Measurements from ENCODE around the gene ENDOU. TPM values are rescaled to one million over a fixed set of nuclear protein-coding genes. Genes with fewer than 3 reads are reported as not detected.

The ENDOU gene
- total RNA-seq, 1 experiment from 2014 or later: 0.43 TPM

DNA sequence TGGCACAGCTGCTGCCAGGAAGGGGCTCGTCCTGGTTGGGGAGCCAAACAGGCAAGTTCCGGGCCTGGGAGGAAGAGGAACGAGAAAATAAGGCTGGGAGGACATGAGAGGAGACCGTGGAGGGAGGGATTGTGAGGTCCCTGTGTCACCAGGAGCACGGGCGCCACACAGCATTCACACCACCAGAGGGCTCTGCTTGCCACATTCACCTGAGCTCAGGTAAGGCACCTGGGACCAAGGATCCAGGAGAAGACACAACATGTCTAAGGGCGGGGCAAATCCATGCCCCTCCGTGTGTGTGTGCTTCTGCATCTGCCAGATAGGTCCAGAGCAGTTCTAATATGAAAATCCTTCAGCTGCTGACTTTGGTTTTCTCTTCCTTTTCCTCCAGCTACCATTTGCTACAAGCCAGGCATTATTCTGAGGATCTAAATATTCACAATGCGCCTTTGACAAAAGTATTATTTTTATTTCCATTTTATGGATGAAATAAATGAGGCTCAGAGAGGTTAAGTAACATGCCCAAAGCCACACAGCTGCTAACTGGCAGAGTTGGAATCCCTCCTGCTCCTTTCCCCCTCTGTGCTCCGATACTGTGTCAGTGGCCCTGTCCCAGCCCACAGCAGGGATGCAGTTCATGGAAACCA lies 18.8 kb upstream of the ENDOU start:
- no peaks in the 10 kb centered on the region for H3K27me3 Mint-ChIP-seq (ENCODE audit: insufficient read depth, unreplicated experiment)
- no peaks in the 10 kb centered on the region for H3K9me3 ChIP-seq
- H3K27me3 ChIP-seq (replicated peaks; ENCODE audit: control insufficient read depth, insufficient read depth, low read length): no peaks in the 10 kb centered on the region

DNA sequence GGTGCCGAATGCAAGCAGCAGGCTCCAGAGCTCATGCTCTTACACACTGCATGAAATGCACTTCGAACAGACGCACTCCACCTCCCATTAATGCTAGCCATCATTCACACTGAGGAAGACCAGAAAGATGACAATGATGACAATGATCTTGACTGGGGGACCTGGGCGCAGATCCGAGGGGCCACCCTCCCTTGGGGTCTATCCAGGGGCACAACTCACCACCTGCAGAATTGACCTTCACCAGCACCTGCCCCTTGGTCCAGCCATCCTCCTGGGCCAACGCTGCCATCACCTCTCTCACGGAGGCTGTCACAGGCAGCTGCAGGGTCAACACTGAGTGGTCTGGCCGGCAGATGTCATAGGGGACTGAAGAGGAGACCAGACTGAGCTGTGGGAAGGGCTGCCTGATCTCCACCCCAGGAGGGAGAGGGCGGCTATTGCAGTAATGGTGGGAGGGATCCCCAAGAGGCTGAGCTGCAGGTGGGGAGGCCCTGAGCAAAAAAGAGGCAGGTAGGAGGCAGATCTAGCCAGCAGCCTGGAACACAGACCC lies 18.1 kb upstream of the ENDOU start:
- H3K9me3 Mint-ChIP-seq (ENCODE audit: unreplicated experiment): no peaks in the 10 kb centered on the region
- H3K36me3 Mint-ChIP-seq (ENCODE audit: insufficient read depth, unreplicated experiment): no peaks in the 10 kb centered on the region
- ChIA-PET POLR2A (interaction anchor here (1.0 kb wide), 1 partner anchor 14 kb away, joined by 3 read pairs; no protein-coding TSS in a partner anchor), CTCF (interaction anchor here (0.9 to 6.1 kb wide), 17 partner anchors 10 to 206 kb away, joined by 3 to 171 read pairs (median 7); partner anchors contain the start of genes RAPGEF3, RPAP3, SLC48A1 and VDR)
- Histone ChIP-seq H3K36me3 (ENCODE audit: control insufficient read depth, insufficient read depth, low read length) (no peaks in the 10 kb centered on the region), H3K9me3 (no peaks in the 10 kb centered on the region), H3K27me3 (replicated peaks; ENCODE audit: control insufficient read depth, insufficient read depth, low read length) (no peaks in the 10 kb centered on the region), H3K4me3 (ENCODE audit: low read depth, low read length) (no peak overlapping the region), H3K4me1 (peaks cover 5% of the 10 kb centered on the region; the same call in 1 of the 2 replicates)
- H3K27me3 Mint-ChIP-seq (ENCODE audit: insufficient read depth, unreplicated experiment): no peaks in the 10 kb centered on the region
- peak overlapping the region; percentile 63 for H3K4me3 Mint-ChIP-seq (ENCODE audit: unreplicated experiment)
- BruUV-seq (replicated peaks): no TSS peak
- H3K4me1 Mint-ChIP-seq (ENCODE audit: low read depth, unreplicated experiment): peaks cover 18% of the 10 kb centered on the region
- no peak for DNase-seq
- TF ChIP-seq, protein P1, sequence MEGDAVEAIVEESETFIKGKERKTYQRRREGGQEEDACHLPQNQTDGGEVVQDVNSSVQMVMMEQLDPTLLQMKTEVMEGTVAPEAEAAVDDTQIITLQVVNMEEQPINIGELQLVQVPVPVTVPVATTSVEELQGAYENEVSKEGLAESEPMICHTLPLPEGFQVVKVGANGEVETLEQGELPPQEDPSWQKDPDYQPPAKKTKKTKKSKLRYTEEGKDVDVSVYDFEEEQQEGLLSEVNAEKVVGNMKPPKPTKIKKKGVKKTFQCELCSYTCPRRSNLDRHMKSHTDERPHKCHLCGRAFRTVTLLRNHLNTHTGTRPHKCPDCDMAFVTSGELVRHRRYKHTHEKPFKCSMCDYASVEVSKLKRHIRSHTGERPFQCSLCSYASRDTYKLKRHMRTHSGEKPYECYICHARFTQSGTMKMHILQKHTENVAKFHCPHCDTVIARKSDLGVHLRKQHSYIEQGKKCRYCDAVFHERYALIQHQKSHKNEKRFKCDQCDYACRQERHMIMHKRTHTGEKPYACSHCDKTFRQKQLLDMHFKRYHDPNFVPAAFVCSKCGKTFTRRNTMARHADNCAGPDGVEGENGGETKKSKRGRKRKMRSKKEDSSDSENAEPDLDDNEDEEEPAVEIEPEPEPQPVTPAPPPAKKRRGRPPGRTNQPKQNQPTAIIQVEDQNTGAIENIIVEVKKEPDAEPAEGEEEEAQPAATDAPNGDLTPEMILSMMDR (IDR thresholded peaks at IDR 0.05; ENCODE audit: insufficient read depth in 1 of 2, low read depth in 1 of 2, low read length in 1 of 2, severe bottlenecking in 1 of 2, unreplicated experiment in 1 of 2): no peak
- peak overlapping the region; percentile 60 for H3K27ac Mint-ChIP-seq (ENCODE audit: unreplicated experiment)
- intact Hi-C loops (cut with micrococcal nuclease; ENCODE audit: unreplicated experiment): no loop called here

More for the DNA sequence above, 18.8 kb upstream of the ENDOU start:
- Histone ChIP-seq H3K36me3 (ENCODE audit: control insufficient read depth, insufficient read depth, low read length) (no peaks in the 10 kb centered on the region), H3K4me3 (ENCODE audit: low read depth, low read length) (no peak overlapping the region), H3K4me1 (peaks cover 5% of the 10 kb centered on the region; the same call in 1 of the 2 replicates)
- CTCF ChIA-PET: interaction anchor here (0.6 to 6.1 kb wide), 18 partner anchors 11 to 439 kb away, joined by 3 to 171 read pairs (median 6); partner anchors contain the start of genes RAPGEF3, RPAP3, SLC48A1 and VDR
- H3K9me3 Mint-ChIP-seq (ENCODE audit: unreplicated experiment): no peaks in the 10 kb centered on the region
- TF ChIP-seq, protein P1 (IDR thresholded peaks at IDR 0.05; ENCODE audit: insufficient read depth in 1 of 2, low read depth in 1 of 2, low read length in 1 of 2, severe bottlenecking in 1 of 2, unreplicated experiment in 1 of 2): peak; percentile 92 to 98
- no TSS peak for BruUV-seq (replicated peaks)
- intact Hi-C loops (cut with micrococcal nuclease; ENCODE audit: unreplicated experiment): loop anchor here (1.0 kb wide), 5 partner anchors 15 to 94 kb away; no protein-coding TSS in a partner anchor
- POLR2A ChIA-PET: interaction anchor here (0.5 to 1.0 kb wide), 2 partner anchors 13 to 14 kb away, joined by 3 read pairs; no protein-coding TSS in a partner anchor
- H3K36me3 Mint-ChIP-seq (ENCODE audit: insufficient read depth, unreplicated experiment): no peaks in the 10 kb centered on the region
- H3K4me3 Mint-ChIP-seq (ENCODE audit: unreplicated experiment): peak overlapping the region; percentile 63
- peaks cover 18% of the 10 kb centered on the region for H3K4me1 Mint-ChIP-seq (ENCODE audit: low read depth, unreplicated experiment)
- DNase-seq: peak; percentile 91 to 93
- no peak overlapping the region for H3K27ac Mint-ChIP-seq (ENCODE audit: unreplicated experiment)

DNA sequence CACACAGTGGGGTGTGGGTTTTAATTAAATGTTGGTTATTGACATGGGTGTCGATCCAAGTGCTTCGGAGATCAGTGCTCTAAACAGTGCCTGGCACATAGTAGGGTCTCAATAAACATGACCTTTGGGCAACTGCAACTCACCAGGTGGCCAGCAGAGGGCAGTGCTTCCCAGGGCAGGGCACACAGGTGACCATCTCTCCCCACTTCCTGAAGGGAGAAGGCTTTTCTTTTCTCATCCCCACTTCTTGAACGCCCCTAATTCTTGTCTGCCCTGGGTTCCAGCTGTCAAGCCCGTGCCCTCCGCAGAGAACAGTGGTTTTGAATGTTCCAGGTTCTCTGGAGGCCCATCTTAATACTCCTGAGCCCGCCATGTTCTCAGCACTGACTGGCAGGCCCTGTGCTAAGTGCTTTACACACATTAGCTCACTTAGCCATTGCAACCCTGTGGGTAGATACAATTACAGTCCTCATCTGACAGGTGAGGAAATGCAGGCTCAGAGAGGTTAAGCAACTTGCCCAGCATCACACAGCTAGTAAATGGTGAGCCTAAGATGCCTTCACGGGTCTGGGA lies 17.0 kb upstream of the ENDOU start:
- DNase-seq: peak; percentile 74 to 86
- no peaks in the 10 kb centered on the region for H3K36me3 ChIP-seq (ENCODE audit: control insufficient read depth, insufficient read depth, low read length)
- POLR2A ChIA-PET: interaction anchor here (1.1 kb wide), 1 partner anchor 26 kb away, joined by 3 read pairs; no protein-coding TSS in a partner anchor
- CTCF ChIA-PET: interaction anchor here (0.8 to 6.1 kb wide), 11 partner anchors 9 to 163 kb away, joined by 3 to 171 read pairs (median 14); partner anchors contain the start of genes RAPGEF3, RPAP3, SLC48A1 and VDR
- TF ChIP-seq, protein P1 (IDR thresholded peaks at IDR 0.05; ENCODE audit: insufficient read depth in 1 of 2, low read depth in 1 of 2, low read length in 1 of 2, severe bottlenecking in 1 of 2, unreplicated experiment in 1 of 2): peak; percentile 94 to 99
- no peaks in the 10 kb centered on the region for H3K27me3 Mint-ChIP-seq (ENCODE audit: insufficient read depth, unreplicated experiment)
- peaks cover 5% of the 10 kb centered on the region; the same call in 1 of the 2 replicates for H3K4me1 ChIP-seq
- no peak overlapping the region for H3K4me3 ChIP-seq (ENCODE audit: low read depth, low read length)
- intact Hi-C loops (cut with micrococcal nuclease; ENCODE audit: unreplicated experiment): no loop called here
- H3K9me3 ChIP-seq: no peaks in the 10 kb centered on the region
- H3K27ac Mint-ChIP-seq (ENCODE audit: unreplicated experiment): no peak overlapping the region
- no peak overlapping the region for H3K4me3 Mint-ChIP-seq (ENCODE audit: unreplicated experiment)
- no peaks in the 10 kb centered on the region for H3K9me3 Mint-ChIP-seq (ENCODE audit: unreplicated experiment)
- no peaks in the 10 kb centered on the region for H3K36me3 Mint-ChIP-seq (ENCODE audit: insufficient read depth, unreplicated experiment)
- no peaks in the 10 kb centered on the region for H3K27me3 ChIP-seq (replicated peaks; ENCODE audit: control insufficient read depth, insufficient read depth, low read length)
- H3K4me1 Mint-ChIP-seq (ENCODE audit: low read depth, unreplicated experiment): peaks cover 18% of the 10 kb centered on the region
- no TSS peak for BruUV-seq (replicated peaks)
